ENCODE data around the gene SNAPIN.

Gene SNAPIN

DNA sequence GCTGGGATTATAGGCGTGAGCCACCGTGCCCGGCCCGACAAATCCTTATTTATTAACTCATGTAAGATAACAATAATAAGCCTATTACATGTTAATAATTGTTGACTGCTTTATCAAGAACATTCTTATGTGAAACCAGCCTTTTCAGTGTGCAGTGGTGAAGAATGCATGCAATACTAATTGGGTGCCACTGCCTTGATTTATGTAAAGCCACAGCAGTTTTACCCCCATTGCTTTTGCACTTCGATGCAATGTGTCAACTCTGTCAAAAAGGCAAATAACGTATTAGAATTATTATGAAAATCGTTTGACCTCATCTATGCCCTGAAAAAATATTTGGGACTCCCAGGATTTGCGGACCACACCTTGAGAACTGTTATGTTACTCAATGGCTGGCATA, 38.2 kb downstream of the SNAPIN start:
- no peak overlapping the region for H3K4me3 ChIP-seq (ENCODE audit: low read depth, low read length)
- DNase-seq (ENCODE audit: low read depth): no peak

DNA sequence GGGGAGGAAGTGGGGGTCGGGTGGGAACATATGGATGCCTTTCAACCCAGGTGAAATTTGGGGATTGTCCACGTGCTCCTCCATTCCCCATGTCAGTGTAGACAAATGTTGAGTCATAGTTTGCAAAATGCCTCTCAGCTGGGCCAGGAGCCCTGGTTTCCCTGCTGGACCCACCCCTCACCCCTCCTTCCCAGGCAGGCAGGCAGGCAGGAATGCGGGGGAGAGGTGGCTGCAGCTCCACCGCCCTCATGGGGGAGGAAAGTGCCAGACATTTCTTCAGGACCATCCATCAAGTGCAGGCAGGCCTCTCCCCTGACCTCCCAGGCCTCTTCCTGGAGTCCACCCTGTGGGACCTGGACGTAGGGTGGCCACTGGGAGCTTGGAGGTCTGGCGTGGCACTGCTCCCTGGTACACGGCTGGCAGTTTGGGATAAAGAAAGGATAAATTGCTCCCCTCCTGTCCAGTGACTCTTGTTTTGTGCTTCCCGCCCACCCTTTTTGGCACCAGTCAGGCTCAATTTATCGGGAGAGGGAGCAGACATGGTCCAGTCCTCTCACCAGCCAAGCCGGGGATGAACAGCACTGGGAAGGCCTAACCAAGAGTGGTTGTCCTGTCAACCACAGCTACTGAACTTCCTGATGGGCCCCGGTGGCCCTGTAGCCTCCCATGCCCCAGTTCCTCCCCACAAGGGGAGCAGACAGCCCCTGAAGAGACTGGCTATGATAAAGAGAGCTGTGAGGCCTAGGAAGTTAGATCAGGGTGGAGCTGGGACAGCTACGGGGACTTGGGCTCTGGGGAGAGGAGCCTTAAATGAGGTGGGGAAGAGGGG, 38.9 kb downstream of the SNAPIN start:
- no peak overlapping the region for H3K4me3 ChIP-seq (ENCODE audit: low read depth, low read length)

DNA sequence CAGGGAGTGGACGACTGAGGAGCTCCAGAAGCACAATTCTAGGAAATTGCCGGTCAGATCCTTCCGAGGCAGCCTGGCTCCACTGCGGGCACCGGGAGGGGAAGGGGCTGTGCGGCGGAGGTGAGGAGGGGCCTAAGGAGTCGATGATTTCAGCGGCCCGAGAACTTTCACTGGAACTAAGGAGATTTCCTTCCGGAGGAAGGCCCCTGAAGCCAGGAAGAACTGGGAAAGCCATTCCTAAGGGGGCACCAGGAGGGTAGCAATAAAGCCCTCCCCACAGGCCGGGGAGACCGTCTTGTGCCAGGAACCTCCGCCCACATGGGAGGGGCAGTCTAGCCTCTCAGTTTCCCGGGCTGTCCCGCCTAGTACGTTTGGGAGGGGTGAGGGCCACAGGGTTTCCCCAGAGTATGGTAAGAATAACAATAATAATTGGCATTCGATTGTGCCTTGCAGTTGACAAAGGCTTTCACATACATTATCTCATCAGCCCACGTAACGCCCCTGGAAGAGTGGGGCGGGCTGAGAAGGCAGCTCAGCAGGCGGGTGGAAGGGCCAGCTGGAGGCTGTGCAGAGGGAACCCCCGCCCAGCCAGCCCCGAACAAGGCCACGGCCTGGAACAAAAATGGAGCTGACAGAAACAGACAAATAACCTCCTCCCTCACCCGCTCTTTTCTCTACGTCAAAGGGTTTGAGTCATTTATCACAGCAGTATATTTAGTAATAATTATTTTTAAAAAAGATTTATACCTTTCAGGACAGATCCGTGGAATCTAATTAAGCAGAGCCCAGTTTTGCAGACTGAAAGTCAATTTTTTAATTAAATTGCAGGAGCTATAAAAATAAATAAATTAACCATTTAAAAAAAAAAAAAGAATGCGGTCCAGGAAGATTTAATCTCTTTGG, 39.8 kb downstream of the SNAPIN start:
- DNase-seq (ENCODE audit: low read depth): no peak
- H3K4me3 ChIP-seq (ENCODE audit: low read depth, low read length): no peak overlapping the region

More for the DNA sequence above, 38.9 kb downstream of the SNAPIN start:
- DNase-seq (ENCODE audit: low read depth): no peak

DNA sequence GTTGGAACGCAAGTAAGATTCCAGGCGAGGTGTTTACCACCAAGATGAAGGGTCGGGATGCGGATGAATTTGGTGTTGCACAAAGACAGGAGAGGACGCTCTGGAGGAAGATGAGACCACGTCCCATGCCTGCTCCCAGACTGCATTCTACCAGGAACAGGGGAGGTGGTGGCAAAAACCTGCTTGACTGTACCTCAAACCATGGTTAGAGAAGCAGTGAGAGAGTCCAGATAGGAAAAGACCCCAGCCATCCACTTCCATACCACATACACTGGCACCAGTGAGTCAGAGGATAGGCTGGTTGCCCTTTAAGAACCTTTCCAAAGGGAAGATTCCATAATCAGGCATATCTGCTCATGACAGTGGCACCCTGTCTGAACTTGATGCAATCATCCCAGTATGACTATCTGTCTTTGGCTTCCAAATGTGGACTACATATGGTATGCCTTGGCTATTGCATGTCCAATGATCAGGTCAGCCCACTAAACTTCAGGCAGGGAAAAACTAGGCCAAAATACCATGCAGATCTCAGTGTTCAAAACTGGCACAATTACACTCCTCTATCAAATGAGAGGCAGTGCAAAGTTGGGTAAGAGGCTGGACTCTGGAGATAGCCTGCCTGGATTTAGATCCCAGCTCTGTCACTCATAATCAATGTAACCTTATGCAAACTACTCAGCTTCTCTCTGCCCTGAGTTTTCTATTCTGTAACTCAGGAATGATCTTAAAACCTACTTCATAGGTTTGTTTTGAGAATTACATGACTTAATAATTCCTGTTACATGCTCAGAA, 40.6 kb downstream of the SNAPIN start:
- DNase-seq (ENCODE audit: low read depth): no peak
- H3K4me3 ChIP-seq (ENCODE audit: low read depth, low read length): no peak overlapping the region

DNA sequence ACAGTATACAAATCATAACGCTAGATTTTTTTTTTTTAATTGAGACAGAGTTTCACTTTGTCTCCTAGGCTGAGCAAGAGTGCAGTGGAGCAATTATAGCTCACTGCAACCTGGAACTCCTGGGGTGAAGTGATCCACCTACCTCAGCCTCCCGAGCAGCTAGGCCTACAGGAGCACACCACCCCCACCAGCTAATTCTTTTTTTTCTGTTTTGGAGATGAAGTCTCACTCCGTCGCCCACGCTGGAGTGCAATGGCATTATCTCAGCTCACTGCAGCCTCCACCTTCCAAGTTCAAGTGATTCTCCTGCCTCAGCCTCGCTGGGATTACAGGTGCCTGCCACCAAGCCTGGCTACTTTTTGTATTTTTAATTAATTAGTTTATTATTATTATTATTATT, 41.3 kb downstream of the SNAPIN start:
- no peak overlapping the region for H3K4me3 ChIP-seq (ENCODE audit: low read depth, low read length)
- DNase-seq (ENCODE audit: low read depth): no peak

DNA sequence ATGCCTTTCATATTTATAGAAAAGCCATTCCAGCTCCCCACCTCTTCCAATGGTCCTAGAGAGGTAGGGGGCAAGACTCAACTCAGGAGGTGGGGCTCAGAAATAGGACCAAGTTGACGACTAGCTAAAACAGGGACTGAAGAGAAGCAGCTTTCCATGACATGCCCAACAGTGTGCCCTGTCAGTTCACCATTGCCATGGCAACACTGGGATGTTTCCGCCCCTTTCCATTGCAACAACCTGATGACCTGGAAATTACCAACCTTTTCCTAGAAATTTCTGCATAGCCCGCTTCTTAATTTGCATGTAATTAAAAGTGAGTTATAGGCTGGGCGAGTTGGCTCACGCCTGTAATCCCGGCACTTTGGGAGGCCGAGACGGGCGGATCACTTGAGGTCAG, 47.0 kb downstream of the SNAPIN start:
- no peak overlapping the region for H3K4me3 ChIP-seq (ENCODE audit: low read depth, low read length)
- no peak for DNase-seq (ENCODE audit: low read depth)

DNA sequence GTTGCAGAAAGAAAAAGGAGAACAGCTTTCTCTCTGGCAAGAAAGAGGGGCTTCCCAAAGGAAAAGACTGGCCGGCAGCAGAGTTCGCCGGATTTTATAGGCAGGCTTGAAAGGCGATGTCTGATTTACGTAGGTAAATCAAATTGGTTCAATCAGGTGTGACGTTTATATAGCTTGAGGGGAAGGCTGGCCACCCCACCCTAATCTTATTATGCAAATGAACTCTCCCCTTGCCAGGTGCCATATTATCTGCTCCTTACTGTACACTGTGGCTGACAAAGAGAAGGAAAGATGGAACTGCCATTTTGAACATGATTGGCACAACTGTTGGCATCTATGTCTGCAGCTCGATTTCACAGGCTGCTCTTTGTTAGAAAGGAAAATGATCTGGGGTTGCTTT, 52.5 kb downstream of the SNAPIN start:
- no peak overlapping the region for H3K4me3 ChIP-seq (ENCODE audit: low read depth, low read length)
- DNase-seq (ENCODE audit: low read depth): no peak

All from skeletal muscle cell (primary cell).